Erythroblast (primary cell): ENCODE measurements around the gene GOLPH3.

Source experiments
- GATA1 ChIP-seq: IDR thresholded peaks from 2 replicates; pipeline ENCODE4 v1.6.1; 2011; ENCODE audit warnings: low read depth, mild to moderate bottlenecking, control low read depth, low read length, moderate library complexity
- POLR2A ChIP-seq: IDR thresholded peaks from 2 replicates; pipeline ENCODE4 v1.6.1; 2011; ENCODE audit warnings: mild to moderate bottlenecking, low read length

- TF ChIP-seq POLR2A (no peak), GATA1 (no peak)
Observed at GRCh38 chr5:32123058-32123805, 50.9 kb downstream of the GOLPH3 start.
